Spleen (tissue), 11 donors: Measurements from ENCODE around the gene TYRP1. TPM values are rescaled to one million over a fixed set of nuclear protein-coding genes. Genes with fewer than 3 reads are reported as not detected.
A peak's percentile ranks its signal among the peaks of the same experiment; 100 is the strongest.

Experiments used
- DNase-seq: peaks from one replicate; pipeline ENCODE4 v3.0.0-alpha.2; 2020
- H3K27ac ChIP-seq, 8 donors: fragments of 200-600 bp; sonication (generic) in 7 of 8; 1 replicate in 4 of 8; 2 replicates in 4 of 8; pipeline versions ENCODE4 v1.5.0 to v1.8.0; 2016 to 2021; ENCODE audit warnings: inconsistent platforms in 4 of 8, mild to moderate bottlenecking in 4 of 8, moderate library complexity in 1 of 8
- H3K27me3 ChIP-seq, 7 donors: fragments of 200-600 bp; sonication (generic) in 6 of 7; replicated peaks in 1 of 7; 1 replicate in 4 of 7; 2 replicates in 3 of 7; pipeline versions ENCODE4 v1.5.0 to v1.8.0; 2016 to 2021; ENCODE audit warnings: inconsistent platforms in 3 of 7, mild to moderate bottlenecking in 1 of 7
- H3K36me3 ChIP-seq, 6 donors: fragments of 200-600 bp; sonication (generic) in 5 of 6; 1 replicate in 4 of 6; 2 replicates in 2 of 6; pipeline versions ENCODE4 v1.5.0 to v1.8.0; 2016 to 2021; ENCODE audit warnings: inconsistent platforms in 2 of 6
- H3K4me1 ChIP-seq, 6 donors: fragments of 200-600 bp; sonication (generic) in 5 of 6; 1 replicate in 3 of 6; 2 replicates in 3 of 6; pipeline versions ENCODE4 v1.5.0 to v1.8.0; 2016 to 2021; ENCODE audit warnings: inconsistent platforms in 3 of 6
- H3K4me3 ChIP-seq, 8 donors: fragments of 200-600 bp; sonication (generic) in 7 of 8; 1 replicate in 4 of 8; 2 replicates in 4 of 8; pipeline versions ENCODE4 v1.5.0 to v1.8.0; 2016 to 2021; ENCODE audit warnings: inconsistent platforms in 4 of 8, mild to moderate bottlenecking in 4 of 8, moderate library complexity in 2 of 8
- H3K9me3 ChIP-seq, 8 donors: fragments of 200-600 bp; sonication (generic) in 7 of 8; 1 replicate in 4 of 8; 2 replicates in 4 of 8; pipeline versions ENCODE4 v1.5.0 to v1.8.0; 2016 to 2021; ENCODE audit warnings: inconsistent platforms in 4 of 8
- CTCF ChIP-seq, 11 experiments: fragments of 200-600 bp in 7 of 11; fragments of 450-650 bp in 4 of 11; sonication (generic) in 4 of 11; IDR thresholded peaks in 8 of 11; conservative IDR thresholded peaks in 3 of 11; 1 replicate in 7 of 11; 2 replicates in 4 of 11; pipeline versions ENCODE4 v1.4.0 to v1.8.0; 2016 to 2021; ENCODE audit warnings: antibody characterized with exemption in 11 of 11, inconsistent platforms in 4 of 11, mild to moderate bottlenecking in 1 of 11
- POLR2A ChIP-seq, 3 donors: fragments of 450-650 bp; IDR thresholded peaks; one replicate each; pipeline ENCODE4 v1.5.1; 2017; ENCODE audit warnings: antibody characterized with exemption in 3 of 3, mild to moderate bottlenecking in 1 of 3
- POLR2AphosphoS5 ChIP-seq, 3 donors: sonication (generic); formaldehyde crosslinking; IDR thresholded peaks; one replicate each; pipeline ENCODE4 v1.5.1; 2017; ENCODE audit warnings: antibody characterized with exemption in 3 of 3
- WGBS, 5 donors: extraction: QIAGEN DNeasy Blood & Tissue Kit in 3 of 5; methylation state at CpG; one replicate each; pipeline versions ENCODE4 v1.1.5 to v1.1.7; 2013 to 2018; 5-methylcytosine and 5-hydroxymethylcytosine counted together
- intact Hi-C: fragments of 100-400 bp; cut with DNase I; formaldehyde crosslinking; loops from one replicate; pipeline ENCODE4 v1.15.0; 2023; ENCODE audit warnings: low total_unique reads
- polyA plus RNA-seq, 3 donors: library from polyadenylated mRNA; stranded (reverse); fragments of 200-250 nt; gene quantifications; one replicate each; pipeline ENCODE4 v1.2.1, GENCODE V29; 2013
- total RNA-seq, 7 donors: library from RNA; depleted of rRNA in 3 of 7; stranded (reverse); fragments of >200 nt in 3 of 7; fragmentation: NEBNext Ultra II Directional in 4 of 7; extraction: Animal tissue kit (Norgen Biotek cat#: 25700) in 4 of 7; gene quantifications; one replicate each; pipeline versions ENCODE4 v1.1.0 to v1.2.1, GENCODE V29; 2016 to 2021
- donor health status: healthy with polysubstance abuse.
- donor health status: DM: no; HTN: no; CAD: no; lungs with moderate emphysema.
- donor health status: DM: no; HTN: no; CAD: no.
- donor health status: Bipolar disorder and iron deficiency.
- donor health status: healthy.
- donor health status: DM: no; HTN: no; CAD: no.
- donor health status: DM: yes; HTN: yes; CAD: no.

TYRP1 gene
- total and polyA plus RNA-seq, 10 donors, result not detected

GRCh38 chr9:12719431-12719830, 26.2 kb downstream of the TYRP1 start:
- TF ChIP-seq POLR2A (IDR thresholded peaks at IDR 0.05), result no peak
- no peak for TF ChIP-seq POLR2AphosphoS5 (IDR thresholded peaks at IDR 0.05)
- peak in 4 of 11 experiments; percentile 33 to 42 (median 37) for TF ChIP-seq CTCF (IDR thresholded peaks at IDR 0.05 in 8 of 11, conservative IDR thresholded peaks at IDR 0.05 in 3 of 11)
- Histone ChIP-seq H3K27me3 (no peaks in the 10 kb centered on the region), H3K36me3 (no peaks in the 10 kb centered on the region), H3K4me1 (peaks cover 0 to 13% (median 8%) of the 10 kb centered on the region in 6 donors), H3K4me3 (no peak overlapping the region), H3K27ac (no peak overlapping the region), H3K9me3 (no peaks in the 10 kb centered on the region)
- WGBS, 5 donors, result 24 to 67% (median 43%) methylated on average over 1 of the region's 1 CpG
- no peak for DNase-seq
- intact Hi-C loops, result loop anchor here (10.0 kb wide), 1 partner anchor 365 kb away; no protein-coding TSS in a partner anchor

- 47 to 73% (median 60%) methylated on average over 3 of the region's 3 CpGs for WGBS, 5 donors
- Histone ChIP-seq H3K9me3 (no peaks in the 10 kb centered on the region), H3K4me1 (peaks cover 0 to 13% (median 8%) of the 10 kb centered on the region in 6 donors), H3K27ac (no peak overlapping the region), H3K27me3 (no peaks in the 10 kb centered on the region), H3K36me3 (no peaks in the 10 kb centered on the region), H3K4me3 (no peak overlapping the region)
- TF ChIP-seq POLR2A (IDR thresholded peaks at IDR 0.05) (no peak), CTCF (IDR thresholded peaks at IDR 0.05 in 8 of 11, conservative IDR thresholded peaks at IDR 0.05 in 3 of 11) (no peak)
- DNase-seq, result no peak
- intact Hi-C loops, result no loop called here
Observed at GRCh38 chr9:12720551-12720950, 27.4 kb downstream of the TYRP1 start.

GRCh38 chr9:12722131-12722530, 28.9 kb downstream of the TYRP1 start:
- peak overlapping the region in 4 of 8 donors; percentile 6 to 55 (median 34) for H3K27ac ChIP-seq
- intact Hi-C loops, result no loop called here
- no peak overlapping the region for H3K4me3 ChIP-seq

More at GRCh38 chr9:12722131-12722530, 28.9 kb downstream of the TYRP1 start:
- TF ChIP-seq POLR2A (IDR thresholded peaks at IDR 0.05), result no peak
- TF ChIP-seq POLR2AphosphoS5 (IDR thresholded peaks at IDR 0.05), result no peak
- no peak for TF ChIP-seq CTCF (IDR thresholded peaks at IDR 0.05 in 8 of 11, conservative IDR thresholded peaks at IDR 0.05 in 3 of 11)
- H3K36me3 ChIP-seq, result no peaks in the 10 kb centered on the region
- H3K4me1 ChIP-seq, result peaks cover 0 to 13% (median 8%) of the 10 kb centered on the region in 6 donors
- WGBS, 5 donors, result 73 to 86% (median 77%) methylated on average over 2 of the region's 2 CpGs
- H3K27me3 ChIP-seq, result no peaks in the 10 kb centered on the region
- no peak for DNase-seq
- no peaks in the 10 kb centered on the region for H3K9me3 ChIP-seq
